ENCODE results near the gene WDHD1. TPM values are rescaled to one million over a fixed set of nuclear protein-coding genes. Genes with fewer than 3 reads are reported as not detected.
"Not testable (repeated sequence)": the region's sequence is repeated elsewhere in the genome, so short reads cannot be mapped to it uniquely, and the experiment has no call there.

WDHD1 gene
- total RNA-seq, 1 donor from 2014 or later, result 15.0 TPM

GRCh38 chr14:54916101-54916500 is 110.8 kb downstream of the WDHD1 start:
- Mint-ChIP-seq H3K9me3 (ENCODE audit: unreplicated experiment) (no peaks in the 10 kb centered on the region), H3K4me3 (ENCODE audit: unreplicated experiment) (no peak overlapping the region), H3K4me1 (ENCODE audit: unreplicated experiment) (no peaks in the 10 kb centered on the region), H3K27ac (ENCODE audit: unreplicated experiment) (no peak overlapping the region), H3K27me3 (ENCODE audit: unreplicated experiment) (no peaks in the 10 kb centered on the region), H3K36me3 (ENCODE audit: low read depth, unreplicated experiment) (no peaks in the 10 kb centered on the region)
- DNase-seq (ENCODE audit: low spot score), result no peak
- no peak for TF ChIP-seq CTCF (IDR thresholded peaks at IDR 0.05; ENCODE audit: unreplicated experiment)

GRCh38 chr14:54909817-54910558 is 116.9 kb downstream of the WDHD1 start:
- no peak overlapping the region for H3K27ac Mint-ChIP-seq (ENCODE audit: unreplicated experiment)
- no peaks in the 10 kb centered on the region for H3K4me1 Mint-ChIP-seq (ENCODE audit: unreplicated experiment)
- no peak for DNase-seq (ENCODE audit: low spot score)
- no peaks in the 10 kb centered on the region for H3K9me3 Mint-ChIP-seq (ENCODE audit: unreplicated experiment)
- no peak for TF ChIP-seq CTCF (IDR thresholded peaks at IDR 0.05; ENCODE audit: unreplicated experiment)
- no peaks in the 10 kb centered on the region for H3K36me3 Mint-ChIP-seq (ENCODE audit: low read depth, unreplicated experiment)
- H3K4me3 Mint-ChIP-seq (ENCODE audit: unreplicated experiment), result no peak overlapping the region
- peaks cover 1% of the 10 kb centered on the region for H3K27me3 Mint-ChIP-seq (ENCODE audit: unreplicated experiment)

GRCh38 chr14:54908973-54909372 is 117.9 kb downstream of the WDHD1 start:
- not testable (repeated sequence) for H3K27ac Mint-ChIP-seq (ENCODE audit: unreplicated experiment); H3K9me3 Mint-ChIP-seq (ENCODE audit: unreplicated experiment); H3K36me3 Mint-ChIP-seq (ENCODE audit: low read depth, unreplicated experiment); DNase-seq (ENCODE audit: low spot score); H3K4me1 Mint-ChIP-seq (ENCODE audit: unreplicated experiment); H3K27me3 Mint-ChIP-seq (ENCODE audit: unreplicated experiment); H3K4me3 Mint-ChIP-seq (ENCODE audit: unreplicated experiment)

GRCh38 chr14:54908190-54908589 is 118.7 kb downstream of the WDHD1 start:
- Mint-ChIP-seq H3K9me3 (ENCODE audit: unreplicated experiment) (no peaks in the 10 kb centered on the region), H3K36me3 (ENCODE audit: low read depth, unreplicated experiment) (no peaks in the 10 kb centered on the region), H3K4me1 (ENCODE audit: unreplicated experiment) (no peaks in the 10 kb centered on the region), H3K4me3 (ENCODE audit: unreplicated experiment) (no peak overlapping the region), H3K27me3 (ENCODE audit: unreplicated experiment) (peaks cover 1% of the 10 kb centered on the region), H3K27ac (ENCODE audit: unreplicated experiment) (no peak overlapping the region)
- DNase-seq (ENCODE audit: low spot score), result no peak
- TF ChIP-seq CTCF (IDR thresholded peaks at IDR 0.05; ENCODE audit: unreplicated experiment), result no peak

GRCh38 chr14:54906075-54906474 is 120.8 kb downstream of the WDHD1 start:
- no peak for TF ChIP-seq CTCF (IDR thresholded peaks at IDR 0.05; ENCODE audit: unreplicated experiment)
- H3K4me3 Mint-ChIP-seq (ENCODE audit: unreplicated experiment), result no peak overlapping the region
- no peak overlapping the region for H3K27ac Mint-ChIP-seq (ENCODE audit: unreplicated experiment)
- H3K4me1 Mint-ChIP-seq (ENCODE audit: unreplicated experiment), result no peaks in the 10 kb centered on the region
- H3K27me3 Mint-ChIP-seq (ENCODE audit: unreplicated experiment), result peaks cover 1% of the 10 kb centered on the region
- H3K36me3 Mint-ChIP-seq (ENCODE audit: low read depth, unreplicated experiment), result no peaks in the 10 kb centered on the region
- H3K9me3 Mint-ChIP-seq (ENCODE audit: unreplicated experiment), result no peaks in the 10 kb centered on the region
- no peak for DNase-seq (ENCODE audit: low spot score)

Measured in endothelial cell (in vitro differentiated cells).